Colonic mucosa (tissue), 4 donors: ENCODE data around the gene FST. TPM values are rescaled to one million over a fixed set of nuclear protein-coding genes. Genes with fewer than 3 reads are reported as not detected.
A peak's percentile ranks its signal among the peaks of the same experiment; 100 is the strongest.

Experiments
- DNase-seq: peaks from one replicate; pipeline ENCODE4 v3.0.0-alpha.2; 2020
- H3K27ac ChIP-seq: fragments of 200-600 bp; one replicate; pipeline ENCODE4 v1.8.0; 2021
- H3K27me3 ChIP-seq: fragments of 200-600 bp; one replicate; pipeline ENCODE4 v1.8.0; 2021
- H3K36me3 ChIP-seq: fragments of 200-600 bp; one replicate; pipeline ENCODE4 v1.8.0; 2021
- H3K4me1 ChIP-seq: fragments of 200-600 bp; one replicate; pipeline ENCODE4 v1.8.0; 2021; ENCODE audit warnings: mild to moderate bottlenecking
- H3K4me3 ChIP-seq: fragments of 200-600 bp; one replicate; pipeline ENCODE4 v1.8.0; 2021
- H3K9ac ChIP-seq, 2 donors: one replicate each; pipeline ENCODE4 v1.7.0; 2013; ENCODE audit warnings: control low read depth in 2 of 2, low read depth in 2 of 2, low read length in 2 of 2
- H3K9me3 ChIP-seq: fragments of 200-600 bp; one replicate; pipeline ENCODE4 v1.8.0; 2021
- CTCF ChIP-seq: fragments of 200-600 bp; IDR thresholded peaks from one replicate; pipeline ENCODE4 v1.8.0; 2022; ENCODE audit warnings: antibody characterized with exemption, mild to moderate bottlenecking
- intact Hi-C: fragments of 100-400 bp; cut with DNase I; formaldehyde crosslinking; loops from one replicate; pipeline ENCODE4 v1.14.1; 2022
- total RNA-seq, 2 donors: library from RNA; stranded (reverse); fragmentation: NEBNext Ultra II Directional in 1 of 2; extraction: Animal tissue kit (Norgen Biotek cat#: 25700) in 1 of 2; gene quantifications; one replicate each; pipeline ENCODE4 v1.2.1, GENCODE V29; 2021
- donor health status: healthy.
- donor health status: DM: no; HTN: no; CAD: no.
- donor health status: DM: no; HTN: no; CAD: no.

Gene FST
- total RNA-seq, 2 donors from 2014 or later, result 0.91 to 3.2 TPM

GRCh38 chr5:53475320-53475719 lies 5.1 kb upstream of the FST start:
- no peak for TF ChIP-seq CTCF
- DNase-seq, result no peak
- peaks cover 21% of the 10 kb centered on the region for H3K27me3 ChIP-seq
- H3K36me3 ChIP-seq, result no peaks in the 10 kb centered on the region
- no peak overlapping the region for H3K9ac ChIP-seq
- H3K27ac ChIP-seq, result no peak overlapping the region
- no peaks in the 10 kb centered on the region for H3K9me3 ChIP-seq
- no peaks in the 10 kb centered on the region for H3K4me1 ChIP-seq
- H3K4me3 ChIP-seq, result no peak overlapping the region
- intact Hi-C loops, result loop anchor here (5.0 kb wide), 1 partner anchor 742 kb away; no protein-coding TSS in a partner anchor

- H3K36me3 ChIP-seq, result no peaks in the 10 kb centered on the region
- H3K9ac ChIP-seq, result no peak overlapping the region
Observed at GRCh38 chr5:53476019-53476418, 4.4 kb upstream of the FST start.

GRCh38 chr5:53476531-53477480 lies 3.6 kb upstream of the FST start:
- H3K4me1 ChIP-seq, result no peaks in the 10 kb centered on the region
- TF ChIP-seq CTCF, result no peak
- H3K9me3 ChIP-seq, result no peaks in the 10 kb centered on the region
- H3K27ac ChIP-seq, result no peak overlapping the region
- no peaks in the 10 kb centered on the region for H3K36me3 ChIP-seq
- H3K4me3 ChIP-seq, result no peak overlapping the region
- no peak for DNase-seq
- intact Hi-C loops, result loop anchor here (5.0 kb wide), 1 partner anchor 740 kb away; no protein-coding TSS in a partner anchor
- H3K27me3 ChIP-seq, result peaks cover 24% of the 10 kb centered on the region
- no peak overlapping the region for H3K9ac ChIP-seq

More at GRCh38 chr5:53476019-53476418, 4.4 kb upstream of the FST start:
- no peak for TF ChIP-seq CTCF
- H3K4me1 ChIP-seq, result no peaks in the 10 kb centered on the region
- no peak overlapping the region for H3K4me3 ChIP-seq
- DNase-seq, result no peak
- no peaks in the 10 kb centered on the region for H3K9me3 ChIP-seq
- intact Hi-C loops, result loop anchor here (5.0 kb wide), 1 partner anchor 741 kb away; no protein-coding TSS in a partner anchor
- H3K27me3 ChIP-seq, result peaks cover 22% of the 10 kb centered on the region
- no peak overlapping the region for H3K27ac ChIP-seq

GRCh38 chr5:53478411-53479044 lies 1.9 kb upstream of the FST start:
- DNase-seq, result peak; percentile 19
- intact Hi-C loops, result loop anchor here (5.0 kb wide), 1 partner anchor 739 kb away; no protein-coding TSS in a partner anchor
- Histone ChIP-seq H3K9me3 (no peaks in the 10 kb centered on the region), H3K4me3 (peak overlapping the region; percentile 12), H3K27ac (no peak overlapping the region), H3K9ac (no peak overlapping the region), H3K36me3 (no peaks in the 10 kb centered on the region), H3K27me3 (peaks cover 26% of the 10 kb centered on the region), H3K4me1 (no peaks in the 10 kb centered on the region)
- no peak for TF ChIP-seq CTCF

GRCh38 chr5:53479045-53479589 lies 1.3 kb upstream of the FST start:
- Histone ChIP-seq H3K9ac (peak overlapping the region in 1 of 2 donors; percentile 38), H3K27ac (peak overlapping the region; percentile 48), H3K4me3 (peak overlapping the region; percentile 62), H3K36me3 (no peaks in the 10 kb centered on the region), H3K27me3 (peaks cover 26% of the 10 kb centered on the region), H3K4me1 (no peaks in the 10 kb centered on the region), H3K9me3 (no peaks in the 10 kb centered on the region)
- no peak for DNase-seq
- intact Hi-C loops, result loop anchor here (5.0 kb wide), 1 partner anchor 738 kb away; no protein-coding TSS in a partner anchor
- no peak for TF ChIP-seq CTCF
